Fibroblast of the aortic adventitia (primary cell): Measurements from ENCODE around the gene OR9Q1. TPM values are rescaled to one million over a fixed set of nuclear protein-coding genes. Genes with fewer than 3 reads are reported as not detected.

Experiments used
- DNase-seq: peaks from one replicate; pipeline ENCODE4 v3.0.0-alpha.2; 2010; ENCODE audit warnings: low read depth
- H3K4me3 ChIP-seq: 2 replicates; pipeline ENCODE4 v1.5.1; 2011; ENCODE audit warnings: low read depth, mild to moderate bottlenecking, control low read depth, low read length, moderate library complexity
- CTCF ChIP-seq: IDR thresholded peaks from 2 replicates; pipeline ENCODE4 v1.5.1; 2011; ENCODE audit warnings: mild to moderate bottlenecking, low read length, control low read depth, inconsistent platforms; ENCODE audit not compliant: insufficient read depth
- total RNA-seq: library from RNA; depleted of rRNA; stranded (reverse); fragments of >200 nt; gene quantifications from 2 replicates; pipeline ENCODE4 v1.2.3, GENCODE V29; 2012; ENCODE audit warnings: low replicate concordance

OR9Q1 gene
- total RNA-seq, 1 donor = not detected

- no peak for TF ChIP-seq CTCF
- DNase-seq = no peak
- H3K4me3 ChIP-seq = no peak overlapping the region
Observed at GRCh38 chr11:58179648-58180047, 156.0 kb downstream of the OR9Q1 start.

GRCh38 chr11:58186938-58187337 lies 163.3 kb downstream of the OR9Q1 start:
- H3K4me3 ChIP-seq = no peak overlapping the region
- TF ChIP-seq CTCF = no peak
- no peak for DNase-seq

GRCh38 chr11:58188770-58189169 lies 165.1 kb downstream of the OR9Q1 start, which contains the start of gene OR9Q2:
Gene OR9Q2, plus strand, starts transcription at chr11:58189070. Its CDS starts 1,421 bp downstream, at chr11:58190491.
- TF ChIP-seq CTCF = no peak
- no peak for DNase-seq
- H3K4me3 ChIP-seq = no peak within 1 kb of the TSS

GRCh38 chr11:58192229-58192628 lies 168.5 kb downstream of the OR9Q1 start:
- DNase-seq = no peak
- H3K4me3 ChIP-seq = no peak overlapping the region
- no peak for TF ChIP-seq CTCF

- TF ChIP-seq CTCF = no peak
Observed at GRCh38 chr11:58193391-58193790, 169.7 kb downstream of the OR9Q1 start.

GRCh38 chr11:58195939-58196338 lies 172.3 kb downstream of the OR9Q1 start:
- no peak overlapping the region for H3K4me3 ChIP-seq
- TF ChIP-seq CTCF = no peak
- no peak for DNase-seq

More at GRCh38 chr11:58193391-58193790, 169.7 kb downstream of the OR9Q1 start:
- no peak for DNase-seq
- no peak overlapping the region for H3K4me3 ChIP-seq

GRCh38 chr11:58199271-58199670 lies 175.6 kb downstream of the OR9Q1 start:
- TF ChIP-seq CTCF = no peak
- no peak overlapping the region for H3K4me3 ChIP-seq
- DNase-seq = no peak
